Measurements from ENCODE around the gene TNFSF15.
"Not testable (repeated sequence)": the region's sequence is repeated elsewhere in the genome, so short reads cannot be mapped to it uniquely, and the experiment has no call there.

TNFSF15 gene

GRCh38 chr9:114745879-114746550 lies 59.8 kb downstream of the TNFSF15 start:
- no peak for DNase-seq

GRCh38 chr9:114745108-114745848 lies 60.6 kb downstream of the TNFSF15 start:
- DNase-seq, result peak; percentile 10 to 12

- DNase-seq, result no peak
These were observed 62.4 kb downstream of the TNFSF15 start for GRCh38 chr9:114743446-114743845.

- no peak for DNase-seq
These were observed 62.9 kb downstream of the TNFSF15 start for GRCh38 chr9:114742947-114743346.

- DNase-seq, result not testable (repeated sequence)
These were observed 64.3 kb downstream of the TNFSF15 start for GRCh38 chr9:114741521-114741920.

GRCh38 chr9:114738581-114739316 lies 67.1 kb downstream of the TNFSF15 start:
- DNase-seq, result peak; percentile 88 to 90

- DNase-seq, result no peak
These were observed 68.0 kb downstream of the TNFSF15 start for GRCh38 chr9:114737847-114738246.

- DNase-seq, result no peak
These were observed 68.7 kb downstream of the TNFSF15 start for GRCh38 chr9:114737118-114737517.

- DNase-seq, result peak; percentile 22 to 33
These were observed 70.1 kb downstream of the TNFSF15 start for GRCh38 chr9:114735704-114736103.

- not testable (repeated sequence) for DNase-seq
These were observed 70.7 kb downstream of the TNFSF15 start for GRCh38 chr9:114735139-114735538.
